Measurements from ENCODE around the gene PNMA6E.
"Not testable (repeated sequence)": the region's sequence is repeated elsewhere in the genome, so short reads cannot be mapped to it uniquely, and the experiment has no call there.

PNMA6E gene

DNA sequence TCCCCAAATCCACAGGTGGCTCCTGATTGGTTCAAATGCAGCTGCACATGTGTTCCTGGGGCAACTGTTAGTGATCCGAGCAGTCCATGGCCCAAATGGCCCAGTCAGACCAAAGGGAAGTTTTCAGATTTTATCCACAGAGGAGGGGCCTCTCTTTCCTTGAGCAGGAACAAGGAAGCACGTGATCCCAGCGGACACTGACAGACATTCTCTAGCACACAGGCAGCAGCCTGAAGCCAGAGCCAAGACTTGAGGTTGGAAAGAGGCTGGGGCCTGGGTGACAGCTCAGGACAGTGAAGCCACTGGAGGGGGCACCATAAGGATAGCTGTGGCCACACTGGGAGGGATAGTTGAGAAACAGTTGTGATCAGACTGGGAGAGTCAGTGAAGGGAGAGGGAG is 6.6 kb upstream of the PNMA6E start:
- no peak for FAIRE-seq

DNA sequence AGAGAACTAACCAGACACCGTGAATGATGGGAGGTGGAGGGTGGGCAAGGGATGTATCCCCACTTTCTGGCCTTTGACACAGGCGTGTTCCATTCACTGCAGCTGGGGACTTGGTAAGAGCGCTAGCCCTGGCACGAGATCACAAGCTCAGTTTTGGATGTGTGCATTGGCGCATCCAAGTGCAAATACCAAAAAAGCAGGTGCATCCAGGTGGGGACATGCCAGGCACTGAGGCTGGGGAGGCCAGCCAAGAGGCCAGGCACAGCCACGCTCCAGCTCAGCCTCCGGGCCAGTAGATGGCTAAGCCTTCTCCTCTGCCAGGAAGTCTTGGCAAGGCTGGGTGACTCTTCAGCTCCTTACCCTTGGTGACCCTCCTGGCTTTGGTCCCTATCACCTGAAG is 5.8 kb upstream of the PNMA6E start:
- no peak for FAIRE-seq

- FAIRE-seq = no peak
These were observed 4.9 kb upstream of the PNMA6E start for GRCh38 chrX:153406011-153406410.

- no peak for FAIRE-seq
These were observed 4.3 kb upstream of the PNMA6E start for GRCh38 chrX:153405426-153405825.

GRCh38 chrX:153404333-153404732 is 3.2 kb upstream of the PNMA6E start:
- FAIRE-seq = not testable (repeated sequence)

GRCh38 chrX:153400146-153401132 is 711 bp downstream of the PNMA6E start:
- FAIRE-seq = no peak

- no peak for FAIRE-seq
These were observed 2.7 kb downstream of the PNMA6E start for GRCh38 chrX:153398275-153398960.

DNA sequence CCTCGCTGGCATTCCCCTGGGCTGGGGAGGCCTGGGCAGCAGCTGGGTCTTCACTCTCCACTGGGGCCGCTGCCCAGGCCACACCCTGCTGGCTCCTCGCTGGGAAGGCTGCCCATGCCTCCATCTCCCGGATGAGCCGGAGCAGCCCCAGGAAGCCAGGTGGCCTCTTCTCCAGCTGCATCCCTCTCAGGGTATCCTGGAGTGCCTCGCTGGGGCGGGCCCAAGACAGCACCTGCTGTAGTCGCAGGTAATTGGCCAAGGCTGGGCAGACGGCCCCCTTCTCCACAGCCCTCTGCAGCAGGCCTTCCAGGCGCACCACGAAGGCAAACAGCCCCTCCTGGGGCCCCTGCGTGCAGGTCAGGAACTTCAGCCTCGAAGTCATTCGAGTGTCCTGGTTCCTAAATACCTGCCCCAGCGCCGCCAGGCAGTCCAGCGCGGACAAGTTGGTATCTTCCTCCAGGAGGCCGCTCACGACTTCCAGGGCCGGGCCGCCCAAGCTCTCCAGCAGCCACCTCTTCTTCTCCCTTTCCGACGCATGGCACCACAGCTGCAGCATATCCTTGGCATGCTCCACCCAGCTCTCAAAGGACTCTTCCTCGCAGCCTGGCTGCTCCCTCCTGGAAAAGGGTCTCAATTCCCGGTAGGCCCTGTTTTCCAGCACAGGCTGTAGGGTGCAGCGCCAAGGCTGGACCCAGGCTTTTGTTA is 3.7 kb downstream of the PNMA6E start:
- FAIRE-seq = no peak

- no peak for FAIRE-seq
These were observed 4.6 kb downstream of the PNMA6E start for GRCh38 chrX:153396320-153397195.

DNA sequence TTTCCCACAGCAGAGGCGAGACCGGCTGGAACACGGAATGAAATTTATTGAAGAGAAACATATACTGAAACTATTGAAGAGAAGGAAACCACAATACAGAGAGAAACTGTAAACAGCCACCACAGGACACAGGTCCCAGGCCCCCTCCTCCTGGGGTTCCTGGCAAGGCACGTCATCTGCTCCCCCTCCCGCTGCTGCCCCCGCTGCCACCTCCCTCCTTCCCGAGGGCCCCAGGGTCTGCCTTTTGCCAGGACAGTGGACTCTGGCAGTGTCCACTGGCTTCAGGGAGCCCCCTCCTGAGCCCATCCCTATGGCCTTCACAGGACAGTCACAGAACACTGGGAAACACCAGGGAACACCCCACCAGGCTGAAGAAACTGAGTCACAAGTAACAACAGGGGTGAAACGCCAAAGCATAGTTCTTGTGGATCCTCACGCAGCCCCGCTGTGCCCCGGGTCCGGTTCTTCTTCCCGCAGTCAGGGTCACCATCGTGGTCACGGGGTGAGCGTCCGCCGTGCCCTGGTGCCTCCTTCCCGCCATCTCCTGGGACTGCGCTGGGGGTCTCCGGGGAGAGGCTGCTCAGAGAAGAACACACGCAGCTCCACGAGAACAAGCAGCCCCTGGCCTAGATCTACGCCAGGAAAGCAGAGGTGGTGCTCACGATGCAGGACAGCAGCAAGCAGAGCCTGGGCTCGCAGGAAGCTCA is 5.4 kb downstream of the PNMA6E start:
- no peak for FAIRE-seq

DNA sequence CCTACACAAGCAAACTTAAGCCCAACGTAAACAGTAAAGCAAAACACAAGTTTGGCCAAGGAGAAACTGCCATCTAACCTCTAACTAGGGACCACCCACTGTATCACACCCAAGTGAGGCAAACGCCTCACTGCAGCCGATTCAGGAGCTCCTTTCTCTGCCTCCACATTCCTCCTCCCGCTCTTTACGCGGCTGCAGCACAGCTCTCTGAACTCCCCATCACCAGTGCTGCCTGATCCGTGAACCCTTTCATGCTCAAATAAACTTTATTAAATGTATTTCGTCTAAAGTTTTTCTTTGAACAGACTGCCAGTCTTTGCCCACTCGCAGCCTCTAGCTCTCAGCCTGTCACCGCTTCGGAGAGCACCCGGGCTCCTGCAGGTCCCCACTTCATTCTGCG is 6.5 kb downstream of the PNMA6E start:
- FAIRE-seq = no peak

GRCh38 chrX:153392642-153393321 is 8.4 kb downstream of the PNMA6E start:
- no peak for FAIRE-seq

DNA sequence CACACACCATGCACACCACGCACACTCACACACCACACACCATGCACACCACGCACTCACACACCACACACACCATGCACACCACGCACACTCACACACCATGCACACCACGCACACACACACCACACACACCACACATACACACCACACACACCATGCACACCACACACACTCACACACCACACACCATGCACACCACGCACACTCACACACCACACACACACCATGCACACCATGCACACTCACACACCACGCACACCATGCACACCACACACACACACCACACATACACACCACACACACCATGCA is 11.7 kb downstream of the PNMA6E start:
- FAIRE-seq = not testable (repeated sequence)

- no peak for FAIRE-seq
These were observed 12.3 kb downstream of the PNMA6E start for GRCh38 chrX:153388722-153389459.

DNA sequence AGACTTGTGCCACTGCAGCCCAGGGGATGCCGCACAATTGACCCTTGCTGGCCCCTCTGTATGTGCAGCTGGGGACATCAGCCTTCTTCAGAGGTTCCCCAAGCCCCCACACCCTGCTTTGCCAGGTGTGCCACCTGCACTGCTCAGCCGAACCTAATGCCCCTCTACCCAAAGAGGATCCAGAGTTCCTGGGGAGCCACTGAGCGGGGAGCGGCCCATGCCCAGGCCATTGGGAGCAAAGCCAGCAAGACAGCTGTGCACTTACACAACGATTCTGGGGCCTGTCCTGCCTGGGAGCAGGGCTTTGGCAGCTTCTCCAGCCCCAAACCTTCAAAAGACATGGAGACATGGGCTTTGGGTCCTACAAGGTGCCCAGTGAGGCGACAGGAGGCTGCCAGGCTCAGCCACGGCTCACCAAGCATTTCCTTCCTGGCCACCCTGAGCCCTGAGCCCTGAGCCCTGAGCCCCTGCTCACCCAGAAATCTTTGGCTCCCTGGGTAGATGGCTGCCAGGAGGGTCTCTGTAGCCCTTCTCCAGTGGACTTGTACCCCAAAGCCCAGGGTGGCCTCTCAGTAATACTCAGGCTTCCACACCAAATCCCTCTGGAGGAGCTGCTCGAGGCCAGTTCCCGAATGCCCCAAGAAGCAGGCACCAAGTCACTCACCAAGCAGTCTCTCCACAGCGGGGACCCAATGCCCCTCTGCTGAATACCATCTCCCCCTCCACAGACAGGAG is 13.0 kb downstream of the PNMA6E start:
- FAIRE-seq = no peak

DNA sequence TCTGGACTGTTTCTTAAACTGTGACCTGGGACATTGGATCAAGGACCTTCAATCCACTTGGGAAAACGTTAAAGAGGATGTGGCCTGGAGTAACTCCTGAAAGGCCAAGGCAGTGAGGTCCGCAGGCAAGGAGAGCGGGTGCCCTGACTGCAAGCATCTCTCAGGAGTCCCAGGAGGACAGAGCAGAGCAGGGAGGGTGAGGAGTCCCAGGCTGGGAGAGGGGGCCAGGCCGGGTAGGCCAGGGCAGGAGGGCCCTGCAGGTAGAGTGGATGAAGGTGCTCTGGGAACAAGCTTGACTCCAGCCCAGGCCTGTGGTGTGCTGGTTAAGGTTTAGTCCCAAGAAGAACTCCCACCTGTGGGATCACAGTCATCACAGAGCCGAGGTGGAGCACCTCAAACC is 13.8 kb downstream of the PNMA6E start:
- no peak for FAIRE-seq

DNA sequence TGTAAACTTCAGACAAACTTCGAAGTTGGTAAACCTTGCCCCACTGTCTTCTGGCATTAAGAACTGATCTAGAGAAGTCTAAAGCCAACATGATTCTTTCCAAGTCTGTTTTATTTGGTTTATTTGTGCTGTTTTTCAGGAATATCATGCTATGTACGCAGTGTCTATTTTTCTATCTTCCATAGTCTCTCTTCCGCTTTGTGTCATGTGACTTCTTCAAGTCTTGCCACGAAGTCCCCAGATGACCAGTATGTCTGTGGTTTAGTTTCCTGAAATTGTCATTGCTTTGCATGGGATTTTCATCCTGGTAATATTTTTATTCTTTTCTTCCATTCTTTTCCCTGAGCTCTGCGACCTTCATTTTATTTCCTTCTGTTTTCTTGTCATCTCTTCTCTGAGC is 15.1 kb downstream of the PNMA6E start:
- FAIRE-seq = no peak

- not testable (repeated sequence) for FAIRE-seq
These were observed 16.2 kb downstream of the PNMA6E start for GRCh38 chrX:153384973-153385372.

DNA sequence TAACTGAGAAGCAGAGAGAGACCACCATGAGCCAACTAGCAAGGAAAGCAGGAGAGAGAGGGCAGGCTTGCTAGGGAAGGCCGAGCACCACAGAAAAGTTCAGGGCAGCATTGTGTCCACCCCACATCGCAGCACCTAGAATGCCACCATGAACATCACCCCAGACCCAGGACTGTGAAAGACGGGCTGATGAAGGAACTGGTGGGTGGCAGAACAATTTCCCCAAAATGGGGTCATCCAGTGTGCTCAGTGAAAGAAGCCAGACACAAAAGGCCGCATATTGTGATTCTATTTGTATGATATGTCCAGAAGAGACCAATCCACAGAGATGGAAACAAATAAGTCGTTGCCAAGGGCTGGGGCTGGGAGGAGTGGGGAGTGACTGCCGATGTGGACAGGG is 16.8 kb downstream of the PNMA6E start:
- FAIRE-seq = no peak

All from TTC549 (cell line).